ENCODE results near the gene GRM1. TPM values are rescaled to one million over a fixed set of nuclear protein-coding genes. Genes with fewer than 3 reads are reported as not detected.

GRM1 gene
- total RNA-seq, 4 donors from 2014 or later: not detected

DNA sequence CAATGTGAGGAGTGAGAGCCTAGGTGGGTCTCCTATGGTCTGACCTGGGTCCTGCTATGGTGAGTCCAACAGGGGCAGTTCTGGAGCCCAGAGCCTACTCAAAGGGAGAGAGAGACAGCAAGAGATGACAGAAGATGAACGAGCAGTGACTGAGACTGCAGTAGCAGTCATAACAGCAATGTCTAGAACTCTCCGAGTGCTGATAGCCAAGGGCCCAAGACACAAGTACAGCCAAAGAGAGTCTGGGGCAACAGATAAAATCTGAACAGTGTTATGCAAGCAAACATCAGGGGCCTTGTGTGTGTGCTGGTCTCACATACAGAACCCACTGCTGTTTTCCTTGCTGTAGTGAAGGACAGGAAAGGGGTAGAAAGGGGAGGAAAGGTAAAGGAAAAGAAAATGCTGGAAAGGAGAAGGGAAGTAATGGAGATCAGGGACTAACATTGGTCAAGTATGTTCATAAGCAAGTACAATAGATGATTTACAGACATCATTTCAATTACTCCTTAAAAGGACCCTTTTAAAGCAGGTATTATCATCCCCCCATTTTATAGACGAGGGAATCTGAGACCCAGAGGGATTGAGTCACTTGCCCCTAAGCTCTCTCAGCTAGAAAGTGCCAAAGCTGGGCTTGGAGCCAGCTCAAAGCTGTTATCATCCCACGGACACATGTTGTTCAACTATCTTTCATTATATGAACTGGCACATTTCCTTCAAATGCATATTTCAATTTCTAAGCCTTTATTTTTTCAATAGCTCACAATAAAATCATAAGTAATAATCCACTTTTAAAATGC, 332.5 kb downstream of the GRM1 start:
- H3K4me1 ChIP-seq: peaks cover 0 to 15% (median 8%) of the 10 kb centered on the region in 3 donors
- H3K4me3 ChIP-seq: no peak overlapping the region
- DNase-seq: no peak
- WGBS, 2 donors: 48 to 49% methylated on average over 4 of the region's 4 CpGs
- H3K27ac ChIP-seq: no peak overlapping the region
- intact Hi-C loops (cut with DNase I): no loop called here
- no peaks in the 10 kb centered on the region for H3K27me3 ChIP-seq
- H3K36me3 ChIP-seq: no peaks in the 10 kb centered on the region
- no peaks in the 10 kb centered on the region for H3K9me3 ChIP-seq
- no peak for TF ChIP-seq POLR2A (IDR thresholded peaks at IDR 0.05)
- TF ChIP-seq, protein P1, sequence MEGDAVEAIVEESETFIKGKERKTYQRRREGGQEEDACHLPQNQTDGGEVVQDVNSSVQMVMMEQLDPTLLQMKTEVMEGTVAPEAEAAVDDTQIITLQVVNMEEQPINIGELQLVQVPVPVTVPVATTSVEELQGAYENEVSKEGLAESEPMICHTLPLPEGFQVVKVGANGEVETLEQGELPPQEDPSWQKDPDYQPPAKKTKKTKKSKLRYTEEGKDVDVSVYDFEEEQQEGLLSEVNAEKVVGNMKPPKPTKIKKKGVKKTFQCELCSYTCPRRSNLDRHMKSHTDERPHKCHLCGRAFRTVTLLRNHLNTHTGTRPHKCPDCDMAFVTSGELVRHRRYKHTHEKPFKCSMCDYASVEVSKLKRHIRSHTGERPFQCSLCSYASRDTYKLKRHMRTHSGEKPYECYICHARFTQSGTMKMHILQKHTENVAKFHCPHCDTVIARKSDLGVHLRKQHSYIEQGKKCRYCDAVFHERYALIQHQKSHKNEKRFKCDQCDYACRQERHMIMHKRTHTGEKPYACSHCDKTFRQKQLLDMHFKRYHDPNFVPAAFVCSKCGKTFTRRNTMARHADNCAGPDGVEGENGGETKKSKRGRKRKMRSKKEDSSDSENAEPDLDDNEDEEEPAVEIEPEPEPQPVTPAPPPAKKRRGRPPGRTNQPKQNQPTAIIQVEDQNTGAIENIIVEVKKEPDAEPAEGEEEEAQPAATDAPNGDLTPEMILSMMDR (IDR thresholded peaks at IDR 0.05): no peak

DNA sequence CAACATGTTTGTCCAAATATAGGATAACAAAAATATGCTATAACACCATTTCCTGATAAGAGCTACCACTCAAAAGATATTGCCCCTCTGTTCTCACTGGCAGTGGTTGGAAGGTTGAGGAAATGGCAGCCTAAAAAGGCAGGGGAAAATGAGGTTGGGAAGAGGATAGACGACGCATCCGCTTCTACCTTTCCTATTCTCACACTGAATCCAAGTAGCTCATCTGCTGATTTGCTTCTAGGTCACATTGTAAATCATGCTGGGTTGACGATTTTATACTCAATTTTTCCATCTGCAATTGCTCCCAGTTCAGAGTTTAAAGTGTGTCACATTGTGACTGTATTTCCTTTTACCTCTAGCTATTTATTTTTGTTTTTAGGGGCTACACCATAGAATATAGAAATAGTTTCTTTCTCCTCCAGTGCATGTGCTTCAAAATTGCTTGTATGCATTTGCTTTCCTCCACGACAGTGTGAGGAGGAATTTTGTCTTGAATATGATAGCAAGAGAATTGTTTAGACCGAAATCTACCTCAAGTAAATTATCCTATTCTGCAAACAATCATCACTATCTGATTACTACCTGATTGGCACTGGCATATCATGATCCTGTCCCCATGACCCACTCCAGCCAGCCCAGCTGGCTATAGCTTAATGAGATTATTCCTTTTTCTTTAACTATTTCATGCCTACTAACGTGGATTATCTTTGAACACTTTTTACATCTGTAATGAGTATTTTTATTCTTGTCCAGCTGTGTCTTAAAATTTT, 335.2 kb downstream of the GRM1 start:
- WGBS, 2 donors: 72 to 78% methylated on average over 7 of the region's 7 CpGs
- intact Hi-C loops (cut with DNase I): no loop called here
- H3K4me1 ChIP-seq: no peaks in the 10 kb centered on the region

DNA sequence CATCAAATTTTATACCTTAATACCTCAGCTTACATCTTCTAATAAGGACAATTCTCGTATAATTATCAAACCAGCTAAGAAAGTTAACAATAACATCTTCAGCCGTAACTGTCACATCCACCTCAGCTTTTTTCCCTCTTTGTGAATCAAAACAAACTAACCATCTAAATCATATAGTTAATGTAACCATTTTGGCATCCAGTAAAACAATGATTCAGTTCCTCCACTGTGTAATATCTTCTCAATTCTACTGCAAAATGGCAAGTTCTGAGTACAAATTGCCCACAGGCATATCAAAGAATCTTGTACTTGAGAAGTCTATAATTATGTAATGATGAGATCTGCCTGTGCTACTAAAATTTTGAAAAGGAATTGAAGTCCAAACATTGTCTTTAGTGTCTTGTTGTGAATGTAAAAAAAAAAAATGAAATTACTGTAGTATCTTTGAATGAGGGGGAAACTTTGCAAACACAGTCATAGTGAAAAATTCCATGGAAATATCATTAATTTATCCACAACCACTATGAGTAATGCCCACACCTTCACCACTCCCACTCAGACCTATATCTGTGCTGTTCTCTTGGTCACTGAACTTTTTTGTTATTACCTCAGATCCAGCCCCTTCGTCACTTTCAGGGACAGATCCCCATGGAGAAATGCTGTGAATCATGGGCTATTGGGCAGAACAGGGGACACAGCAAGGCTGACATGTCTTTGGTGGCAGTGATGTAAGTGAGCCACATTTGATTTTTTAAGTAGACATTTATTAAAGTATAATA, 336.1 kb downstream of the GRM1 start:
- no peak for DNase-seq
- no peaks in the 10 kb centered on the region for H3K36me3 ChIP-seq
- no peaks in the 10 kb centered on the region for H3K27me3 ChIP-seq
- no peaks in the 10 kb centered on the region for H3K9me3 ChIP-seq
- no peaks in the 10 kb centered on the region for H3K4me1 ChIP-seq
- no peak for TF ChIP-seq POLR2A (IDR thresholded peaks at IDR 0.05)
- TF ChIP-seq, protein P1 (IDR thresholded peaks at IDR 0.05): no peak
- intact Hi-C loops (cut with DNase I): no loop called here
- H3K27ac ChIP-seq: no peak overlapping the region
- no peak overlapping the region for H3K4me3 ChIP-seq
- WGBS, 2 donors: 59 to 63% methylated on average over 3 of the region's 3 CpGs

More for the DNA sequence above, 335.2 kb downstream of the GRM1 start:
- Histone ChIP-seq H3K4me3 (no peak overlapping the region), H3K36me3 (no peaks in the 10 kb centered on the region), H3K27ac (no peak overlapping the region), H3K27me3 (no peaks in the 10 kb centered on the region), H3K9me3 (no peaks in the 10 kb centered on the region)
- TF ChIP-seq, protein P1 (IDR thresholded peaks at IDR 0.05): no peak
- TF ChIP-seq POLR2A (IDR thresholded peaks at IDR 0.05): no peak
- no peak for DNase-seq

DNA sequence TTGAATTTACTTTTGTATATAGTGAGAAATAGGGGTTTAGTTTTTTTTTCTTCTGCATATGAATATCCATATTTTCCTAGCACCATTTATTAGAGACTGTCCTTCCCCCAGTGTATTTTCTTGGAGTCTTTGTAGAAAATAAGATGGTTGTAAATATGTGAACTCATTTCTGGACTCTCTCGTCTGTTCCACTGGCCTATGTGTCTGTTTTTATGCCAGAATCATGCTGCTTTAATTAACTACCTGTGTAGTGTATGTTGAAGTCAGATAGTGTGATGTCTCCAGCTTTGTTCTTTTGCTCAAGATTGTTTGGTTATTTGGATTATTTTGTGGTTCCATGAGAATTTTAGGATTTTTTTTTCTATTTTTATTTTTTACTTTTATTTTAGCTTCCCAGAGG, 338.2 kb downstream of the GRM1 start:
- 71 to 74% methylated on average over 1 of the region's 1 CpG for WGBS, 2 donors
- no peak for DNase-seq
- H3K9me3 ChIP-seq: no peaks in the 10 kb centered on the region
- no peaks in the 10 kb centered on the region for H3K27me3 ChIP-seq
- no peak overlapping the region for H3K4me3 ChIP-seq
- TF ChIP-seq POLR2A (IDR thresholded peaks at IDR 0.05): no peak
- TF ChIP-seq, protein P1 (IDR thresholded peaks at IDR 0.05): no peak
- H3K27ac ChIP-seq: no peak overlapping the region
- no peaks in the 10 kb centered on the region for H3K4me1 ChIP-seq
- intact Hi-C loops (cut with DNase I): no loop called here
- no peaks in the 10 kb centered on the region for H3K36me3 ChIP-seq

All from esophagus squamous epithelium (tissue), 5 donors.